ENCODE data around the gene MNS1. TPM values are rescaled to one million over a fixed set of nuclear protein-coding genes. Genes with fewer than 3 reads are reported as not detected.
"Not testable (repeated sequence)": the region's sequence is repeated elsewhere in the genome, so short reads cannot be mapped to it uniquely, and the experiment has no call there.

MNS1 gene
- polyA plus RNA-seq, 3 donors: 0.03 to 0.29 TPM; not detected in 1

DNA sequence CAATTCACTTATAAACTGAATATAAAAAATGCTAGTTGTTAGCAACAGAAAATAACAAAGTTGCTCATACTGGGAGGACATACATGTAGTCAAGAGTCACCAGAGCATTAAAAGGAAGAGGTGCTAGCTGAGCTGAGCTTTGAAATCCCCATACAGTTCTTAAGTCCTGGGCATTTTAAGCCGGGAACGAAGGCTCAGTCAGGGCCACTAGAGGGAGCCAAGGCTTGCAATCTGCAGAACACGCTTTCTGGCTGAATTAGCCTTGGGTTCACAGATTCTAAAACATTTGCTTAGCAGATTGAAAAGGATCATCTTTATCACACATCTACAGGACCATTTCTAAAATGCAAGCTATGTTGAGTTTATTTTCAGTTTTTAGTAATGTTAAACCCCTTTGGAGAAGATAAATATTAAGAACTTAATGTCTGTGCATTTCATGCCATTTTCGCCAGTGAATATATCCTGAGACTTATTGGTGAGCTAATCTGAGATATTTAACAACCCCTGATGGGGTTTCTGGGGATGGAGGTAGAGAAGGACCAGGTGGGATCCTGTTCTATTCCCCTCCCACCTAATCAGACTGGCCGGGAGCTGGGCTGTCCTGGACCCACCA, 26.3 kb upstream of the MNS1 start:
- Mint-ChIP-seq H3K4me3 (no peak overlapping the region), H3K27ac (no peak overlapping the region), H3K4me1 (no peaks in the 10 kb centered on the region), H3K9me3 (peaks cover 0 to 2% (median 0%) of the 10 kb centered on the region in 7 donors), H3K27me3 (ENCODE audit: low read depth in 3 of 3) (peaks cover 0 to 2% (median 1%) of the 10 kb centered on the region in 3 donors), H3K36me3 (no peaks in the 10 kb centered on the region)
- no peaks in the 10 kb centered on the region for H3K9me3 ChIP-seq (replicated peaks in 1 of 2; ENCODE audit: control insufficient read depth in 1 of 2, insufficient read depth in 1 of 2, low read length in 2 of 2)
- no peak overlapping the region for H3K27ac ChIP-seq (ENCODE audit: low read depth in 1 of 2, low read length in 2 of 2)
- no peaks in the 10 kb centered on the region for H4K20me1 ChIP-seq (ENCODE audit: insufficient read depth, low read length)
- H3K4me3 ChIP-seq (replicated peaks in 1 of 3; ENCODE audit: low read depth in 2 of 3, low read length in 3 of 3): no peak overlapping the region
- TF ChIP-seq, protein P1, sequence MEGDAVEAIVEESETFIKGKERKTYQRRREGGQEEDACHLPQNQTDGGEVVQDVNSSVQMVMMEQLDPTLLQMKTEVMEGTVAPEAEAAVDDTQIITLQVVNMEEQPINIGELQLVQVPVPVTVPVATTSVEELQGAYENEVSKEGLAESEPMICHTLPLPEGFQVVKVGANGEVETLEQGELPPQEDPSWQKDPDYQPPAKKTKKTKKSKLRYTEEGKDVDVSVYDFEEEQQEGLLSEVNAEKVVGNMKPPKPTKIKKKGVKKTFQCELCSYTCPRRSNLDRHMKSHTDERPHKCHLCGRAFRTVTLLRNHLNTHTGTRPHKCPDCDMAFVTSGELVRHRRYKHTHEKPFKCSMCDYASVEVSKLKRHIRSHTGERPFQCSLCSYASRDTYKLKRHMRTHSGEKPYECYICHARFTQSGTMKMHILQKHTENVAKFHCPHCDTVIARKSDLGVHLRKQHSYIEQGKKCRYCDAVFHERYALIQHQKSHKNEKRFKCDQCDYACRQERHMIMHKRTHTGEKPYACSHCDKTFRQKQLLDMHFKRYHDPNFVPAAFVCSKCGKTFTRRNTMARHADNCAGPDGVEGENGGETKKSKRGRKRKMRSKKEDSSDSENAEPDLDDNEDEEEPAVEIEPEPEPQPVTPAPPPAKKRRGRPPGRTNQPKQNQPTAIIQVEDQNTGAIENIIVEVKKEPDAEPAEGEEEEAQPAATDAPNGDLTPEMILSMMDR (IDR thresholded peaks at IDR 0.05): peak; percentile 79
- no peaks in the 10 kb centered on the region for H3K36me3 ChIP-seq (replicated peaks in 1 of 2; ENCODE audit: control insufficient read depth in 1 of 2, insufficient read depth in 2 of 2, low read length in 2 of 2)
- H3K27me3 ChIP-seq (ENCODE audit: control insufficient read depth in 2 of 2, insufficient read depth in 2 of 2, low read length in 2 of 2): no peaks in the 10 kb centered on the region
- peak; percentile 17 to 41 (median 37) for DNase-seq
- H3K79me2 ChIP-seq (ENCODE audit: insufficient read depth, low read length): no peaks in the 10 kb centered on the region
- H3K4me1 ChIP-seq (ENCODE audit: control insufficient read depth in 1 of 2, insufficient read depth in 2 of 2, low read length in 2 of 2): no peaks in the 10 kb centered on the region
- intact Hi-C loops (cut with micrococcal nuclease): loop anchor here in 1 of 2 donors (10.0 kb wide), 1 partner anchor 1034 kb away; no protein-coding TSS in a partner anchor
- H2AFZ ChIP-seq (ENCODE audit: insufficient read depth, low read depth, low read length, poor library complexity, severe bottlenecking): no peak overlapping the region
- H3K9ac ChIP-seq (ENCODE audit: insufficient read depth, low read length, poor library complexity, severe bottlenecking): no peak overlapping the region
- H3K4me2 ChIP-seq (replicated peaks; ENCODE audit: extremely low read depth, low read length, poor library complexity, severe bottlenecking): no peak overlapping the region
- WGBS (ENCODE audit: insufficient coverage): no CpG with 5 or more reads among the region's 5 CpGs

DNA sequence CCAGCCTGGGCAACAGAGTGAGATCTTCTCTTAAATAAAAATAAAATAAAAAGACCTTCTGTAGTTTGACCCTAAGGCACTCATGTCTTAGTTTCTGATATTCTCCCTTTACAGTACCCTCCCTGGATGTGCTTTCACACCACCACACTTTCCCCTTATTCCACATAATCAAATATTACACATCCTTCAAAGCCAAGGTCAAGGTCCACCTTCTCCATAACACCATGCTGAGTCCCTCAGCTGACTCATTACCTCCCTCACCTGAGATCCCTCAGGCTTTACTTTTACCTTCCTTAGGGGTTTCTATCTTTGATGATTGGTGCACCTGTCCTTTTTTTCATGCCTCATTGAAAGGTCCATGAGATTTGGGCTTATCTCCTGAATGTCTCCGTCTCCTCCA, 25.5 kb upstream of the MNS1 start:
- WGBS (ENCODE audit: insufficient coverage): no CpG with 5 or more reads among the region's 1 CpG
- intact Hi-C loops (cut with micrococcal nuclease): loop anchor here in 1 of 2 donors (10.0 kb wide), 1 partner anchor 1034 kb away; no protein-coding TSS in a partner anchor
- Histone ChIP-seq H3K9me3 (replicated peaks in 1 of 2; ENCODE audit: control insufficient read depth in 1 of 2, insufficient read depth in 1 of 2, low read length in 2 of 2) (no peaks in the 10 kb centered on the region), H3K36me3 (replicated peaks in 1 of 2; ENCODE audit: control insufficient read depth in 1 of 2, insufficient read depth in 2 of 2, low read length in 2 of 2) (no peaks in the 10 kb centered on the region), H3K27me3 (ENCODE audit: control insufficient read depth in 2 of 2, insufficient read depth in 2 of 2, low read length in 2 of 2) (no peaks in the 10 kb centered on the region), H2AFZ (ENCODE audit: insufficient read depth, low read depth, low read length, poor library complexity, severe bottlenecking) (no peak overlapping the region), H3K4me3 (replicated peaks in 1 of 3; ENCODE audit: low read depth in 2 of 3, low read length in 3 of 3) (no peak overlapping the region), H3K27ac (ENCODE audit: low read depth in 1 of 2, low read length in 2 of 2) (no peak overlapping the region), H4K20me1 (ENCODE audit: insufficient read depth, low read length) (no peaks in the 10 kb centered on the region), H3K4me1 (ENCODE audit: control insufficient read depth in 1 of 2, insufficient read depth in 2 of 2, low read length in 2 of 2) (no peaks in the 10 kb centered on the region), H3K4me2 (replicated peaks; ENCODE audit: extremely low read depth, low read length, poor library complexity, severe bottlenecking) (no peak overlapping the region), H3K9ac (ENCODE audit: insufficient read depth, low read length, poor library complexity, severe bottlenecking) (no peak overlapping the region), H3K79me2 (ENCODE audit: insufficient read depth, low read length) (no peaks in the 10 kb centered on the region)
- Mint-ChIP-seq H3K27ac (no peak overlapping the region), H3K9me3 (peaks cover 0 to 6% (median 0%) of the 10 kb centered on the region in 7 donors), H3K36me3 (no peaks in the 10 kb centered on the region), H3K27me3 (ENCODE audit: low read depth in 3 of 3) (peaks cover 0 to 2% (median 1%) of the 10 kb centered on the region in 3 donors), H3K4me3 (no peak overlapping the region), H3K4me1 (peaks cover 4% of the 10 kb centered on the region)
- TF ChIP-seq, protein P1 (IDR thresholded peaks at IDR 0.05): no peak
- DNase-seq: no peak

DNA sequence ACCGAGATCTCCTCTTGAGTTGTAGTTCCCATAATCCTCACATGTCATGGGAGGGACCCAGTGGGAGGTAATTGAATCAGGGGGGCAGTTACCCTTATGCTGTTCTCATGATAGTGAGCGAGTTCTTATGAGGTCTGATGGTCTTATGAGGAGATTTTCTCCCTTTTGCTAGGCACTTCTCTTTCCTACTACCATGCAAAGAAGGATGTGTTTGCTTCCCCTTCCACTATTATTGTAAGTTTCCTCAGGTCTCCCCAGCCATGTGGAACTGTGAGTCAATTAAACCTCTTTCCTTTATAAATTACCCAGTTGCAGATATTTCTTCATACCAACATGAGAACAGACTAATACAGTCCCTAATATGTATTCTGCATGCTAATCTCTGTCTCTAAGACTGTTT, 21.3 kb upstream of the MNS1 start:
- H3K4me3 Mint-ChIP-seq; H3K27me3 ChIP-seq (ENCODE audit: control insufficient read depth in 2 of 2, insufficient read depth in 2 of 2, low read length in 2 of 2); H3K9ac ChIP-seq (ENCODE audit: insufficient read depth, low read length, poor library complexity, severe bottlenecking); H3K9me3 ChIP-seq (replicated peaks in 1 of 2; ENCODE audit: control insufficient read depth in 1 of 2, insufficient read depth in 1 of 2, low read length in 2 of 2); intact Hi-C loops (cut with micrococcal nuclease); DNase-seq; H3K36me3 Mint-ChIP-seq; H3K4me1 Mint-ChIP-seq; H3K27ac Mint-ChIP-seq; H3K4me1 ChIP-seq (ENCODE audit: control insufficient read depth in 1 of 2, insufficient read depth in 2 of 2, low read length in 2 of 2); H3K27me3 Mint-ChIP-seq (ENCODE audit: low read depth in 3 of 3); H3K36me3 ChIP-seq (replicated peaks in 1 of 2; ENCODE audit: control insufficient read depth in 1 of 2, insufficient read depth in 2 of 2, low read length in 2 of 2); H3K4me2 ChIP-seq (replicated peaks; ENCODE audit: extremely low read depth, low read length, poor library complexity, severe bottlenecking); H3K27ac ChIP-seq (ENCODE audit: low read depth in 1 of 2, low read length in 2 of 2); H3K79me2 ChIP-seq (ENCODE audit: insufficient read depth, low read length); H4K20me1 ChIP-seq (ENCODE audit: insufficient read depth, low read length); H2AFZ ChIP-seq (ENCODE audit: insufficient read depth, low read depth, low read length, poor library complexity, severe bottlenecking); H3K4me3 ChIP-seq (replicated peaks in 1 of 3; ENCODE audit: low read depth in 2 of 3, low read length in 3 of 3): not testable (repeated sequence)
- WGBS (ENCODE audit: insufficient coverage): no CpG with 5 or more reads among the region's 2 CpGs
- peaks cover 0 to 13% (median 4%) of the 10 kb centered on the region in 7 donors for H3K9me3 Mint-ChIP-seq
